GM10248 (cell line): ENCODE results near the gene HIBCH.

ENCODE experiments used
- CTCF ChIA-PET: fragments of 300-600 bp; sonication (Branson Sonifier 250); formaldehyde crosslinking; extraction: SDS; loops from one replicate; lab custom pipeline; 2021; ENCODE audit warnings: antibody characterized with exemption; lab: Yijun Ruan, JAX
- POLR2A ChIA-PET: fragments of 350-650 bp; sonication (Branson Sonifier 250); formaldehyde crosslinking; extraction: SDS; loops from one replicate; lab custom pipeline; 2020; ENCODE audit warnings: antibody characterized with exemption; lab: Yijun Ruan, JAX
- DNase-seq: peaks from one replicate; pipeline ENCODE4 v3.0.0; 2012; ENCODE audit errors: extremely low spot score
- CTCF ChIP-seq: IDR thresholded peaks from 2 replicates; pipeline ENCODE4 v1.5.1; 2012; ENCODE audit warnings: mild to moderate bottlenecking, low read depth; ENCODE audit errors: extremely low read depth, missing control alignments, control extremely low read depth

HIBCH gene

GRCh38 chr2:190353537-190353899 lies 33.9 kb upstream of the HIBCH start:
- CTCF ChIA-PET, result interaction anchor here (1.4 to 5.5 kb wide), 3 partner anchors 9 to 26 kb away, joined by 3 to 49 read pairs (median 25); partner anchors contain the start of gene INPP1
- TF ChIP-seq CTCF, result no peak
- DNase-seq, result no peak
- POLR2A ChIA-PET, result no interaction called here

GRCh38 chr2:190352668-190353536 lies 33.3 kb upstream of the HIBCH start:
- no peak for TF ChIP-seq CTCF
- no peak for DNase-seq
- ChIA-PET CTCF (interaction anchor here (0.8 to 5.5 kb wide), 7 partner anchors 8 to 31 kb away, joined by 3 to 49 read pairs (median 3); partner anchors contain the start of gene INPP1), POLR2A (no interaction called here)

DNA sequence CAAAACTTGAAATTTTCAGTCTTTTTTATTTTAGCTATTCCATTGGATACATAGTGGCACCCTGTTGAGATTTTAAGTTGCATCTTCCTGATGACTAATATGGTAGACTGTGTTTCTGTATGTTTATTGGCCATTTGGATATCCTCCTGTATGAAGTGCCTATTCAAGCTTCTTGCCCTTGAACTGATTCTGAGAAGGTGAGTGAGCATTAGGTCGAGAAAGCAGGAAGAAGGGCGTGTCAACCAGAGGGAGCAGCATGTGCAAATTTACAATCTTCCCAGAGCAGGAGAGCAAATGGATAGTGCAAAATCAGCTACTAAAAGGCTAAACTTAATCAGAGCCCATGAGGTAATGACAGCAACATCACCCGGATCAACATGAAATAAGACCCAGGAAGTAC lies 32.3 kb upstream of the HIBCH start:
- ChIA-PET CTCF (interaction anchor here (0.6 to 5.1 kb wide), 7 partner anchors 9 to 230 kb away, joined by 3 to 25 read pairs (median 3); no protein-coding TSS in a partner anchor), POLR2A (no interaction called here)
- no peak for TF ChIP-seq CTCF
- no peak for DNase-seq

GRCh38 chr2:190350371-190350770 lies 30.7 kb upstream of the HIBCH start:
- ChIA-PET POLR2A (no interaction called here), CTCF (interaction anchor here (1.3 to 1.4 kb wide), 2 partner anchors 17 to 32 kb away, joined by 3 to 4 read pairs; no protein-coding TSS in a partner anchor)
- no peak for TF ChIP-seq CTCF
- DNase-seq, result no peak

GRCh38 chr2:190344276-190344827 lies 24.7 kb upstream of the HIBCH start:
- CTCF ChIA-PET, result interaction anchor here (0.7 to 5.5 kb wide), 16 partner anchors 11 to 708 kb away, joined by 3 to 49 read pairs (median 4); partner anchors contain the start of gene HIBCH
- POLR2A ChIA-PET, result interaction anchor here (0.8 kb wide), 1 partner anchor 26 kb away, joined by 3 read pairs; no protein-coding TSS in a partner anchor
- DNase-seq, result peak; percentile 70
- TF ChIP-seq CTCF, result peak; percentile 71

GRCh38 chr2:190343536-190344275 lies 24.1 kb upstream of the HIBCH start, which contains the start of gene INPP1:
Gene INPP1 (plus strand): TSS chr2:190343589. CDS start chr2:190360103, 16,514 bp downstream.
- ChIA-PET CTCF (interaction anchor here (0.7 to 5.5 kb wide), 16 partner anchors 11 to 708 kb away, joined by 3 to 49 read pairs (median 4); partner anchors contain the start of gene HIBCH), POLR2A (interaction anchor here (0.8 kb wide), 1 partner anchor 25 kb away, joined by 3 read pairs; no protein-coding TSS in a partner anchor)
- peak; percentile 66 for DNase-seq
- no peak for TF ChIP-seq CTCF
